GM21786 (cell line): ENCODE data around the gene BOD1L1.
"Not testable (repeated sequence)": the region's sequence is repeated elsewhere in the genome, so short reads cannot be mapped to it uniquely, and the experiment has no call there.

Source experiments
- ATAC-seq: cut with Tn5 transposase; IDR thresholded peaks from one replicate; pipeline ENCODE4 v1.9.1; 2021; ENCODE audit not compliant: unreplicated experiment

BOD1L1 gene

DNA sequence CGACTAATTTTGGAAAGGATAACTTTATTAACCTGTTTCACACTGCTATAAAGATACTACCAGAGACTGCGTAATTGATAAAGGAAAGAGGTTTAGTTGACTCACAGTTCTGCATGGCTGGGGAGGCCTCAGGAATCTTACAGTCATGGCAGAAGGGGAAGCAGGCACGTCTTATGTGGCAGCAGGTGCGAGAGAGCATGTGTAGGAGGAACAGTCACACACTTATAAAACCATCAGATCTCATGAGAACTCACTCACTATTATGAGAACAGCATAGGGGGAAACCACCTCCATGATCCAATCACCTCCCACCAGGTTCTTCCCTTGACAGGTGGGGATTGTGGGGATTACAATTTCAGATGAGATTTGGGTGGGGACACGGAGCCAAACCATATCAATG is 67.4 kb downstream of the BOD1L1 start:
- not testable (repeated sequence) for ATAC-seq

DNA sequence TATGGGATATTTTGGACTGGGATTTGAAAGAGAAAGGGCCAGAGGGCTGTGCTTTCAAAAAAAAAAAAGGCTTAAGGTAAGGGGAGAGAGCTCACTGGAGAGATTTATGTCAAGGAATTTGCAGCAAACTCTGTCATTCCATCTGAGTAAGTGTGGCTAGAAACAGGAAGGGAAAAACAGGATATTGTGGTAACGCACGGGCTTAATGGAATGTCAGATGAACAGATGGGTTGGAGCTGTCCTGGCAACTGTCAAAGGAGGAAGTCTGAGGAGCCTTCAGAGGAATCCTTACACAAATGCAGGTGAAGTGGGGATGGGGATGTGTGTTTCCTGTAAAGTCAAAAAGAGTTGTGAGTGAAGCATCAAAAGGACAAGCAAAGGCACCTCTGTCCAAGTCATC is 68.1 kb downstream of the BOD1L1 start:
- no peak for ATAC-seq

DNA sequence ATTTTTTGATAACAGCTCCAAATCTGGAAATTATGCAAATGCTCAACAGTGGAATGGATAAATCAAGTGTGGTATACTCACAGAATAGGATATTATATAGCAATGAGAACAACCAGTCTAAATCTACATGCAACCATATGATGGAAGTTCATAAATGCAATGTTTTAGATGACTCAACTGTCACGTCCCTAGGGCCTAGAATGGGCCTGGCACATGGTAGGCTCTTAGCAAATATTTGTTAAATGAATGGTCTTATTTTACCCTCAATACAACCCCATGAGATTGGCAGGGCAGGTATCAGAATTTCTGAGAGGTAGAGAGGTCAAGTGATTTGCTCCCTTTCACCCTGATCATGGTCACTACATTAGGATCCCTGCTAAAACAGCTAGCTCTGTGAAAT is 68.6 kb downstream of the BOD1L1 start:
- no peak for ATAC-seq

DNA sequence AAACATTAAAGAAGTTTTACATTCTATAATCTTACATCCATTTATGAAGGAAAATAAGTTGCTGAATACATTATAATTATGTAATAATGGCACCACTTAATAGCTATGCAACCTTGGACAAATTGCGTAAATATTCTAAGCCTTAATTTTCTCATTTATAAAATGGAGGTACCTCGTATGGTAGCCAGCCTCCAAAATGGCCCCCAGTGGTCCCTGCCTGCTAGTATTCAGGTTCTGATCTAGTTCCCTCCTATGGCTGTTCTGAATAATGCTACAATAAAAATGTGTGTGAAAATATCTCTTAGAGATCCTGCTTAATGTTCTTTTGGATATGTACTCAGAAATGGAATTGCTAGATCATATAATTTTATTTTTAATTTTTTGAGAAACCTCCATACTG is 72.2 kb downstream of the BOD1L1 start:
- no peak for ATAC-seq

DNA sequence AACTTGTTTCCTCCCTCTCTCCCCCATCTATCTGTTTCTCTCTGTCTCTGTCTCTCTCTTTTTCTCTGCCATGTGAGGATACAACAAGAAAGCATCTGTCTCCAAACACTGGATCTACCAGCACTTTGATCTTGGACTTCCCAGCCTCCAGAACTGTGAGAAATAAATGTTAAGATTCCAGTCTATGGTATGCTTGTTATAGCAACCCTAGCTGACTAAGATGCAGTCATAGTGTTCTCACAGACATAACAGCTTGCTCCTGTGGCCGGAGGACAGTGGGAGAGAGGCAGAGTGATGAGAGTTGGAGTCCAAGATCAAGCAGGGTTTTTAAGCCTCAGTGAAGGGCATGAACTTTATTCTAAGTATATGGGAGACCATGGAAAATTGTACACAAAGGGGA is 74.4 kb downstream of the BOD1L1 start:
- no peak for ATAC-seq

DNA sequence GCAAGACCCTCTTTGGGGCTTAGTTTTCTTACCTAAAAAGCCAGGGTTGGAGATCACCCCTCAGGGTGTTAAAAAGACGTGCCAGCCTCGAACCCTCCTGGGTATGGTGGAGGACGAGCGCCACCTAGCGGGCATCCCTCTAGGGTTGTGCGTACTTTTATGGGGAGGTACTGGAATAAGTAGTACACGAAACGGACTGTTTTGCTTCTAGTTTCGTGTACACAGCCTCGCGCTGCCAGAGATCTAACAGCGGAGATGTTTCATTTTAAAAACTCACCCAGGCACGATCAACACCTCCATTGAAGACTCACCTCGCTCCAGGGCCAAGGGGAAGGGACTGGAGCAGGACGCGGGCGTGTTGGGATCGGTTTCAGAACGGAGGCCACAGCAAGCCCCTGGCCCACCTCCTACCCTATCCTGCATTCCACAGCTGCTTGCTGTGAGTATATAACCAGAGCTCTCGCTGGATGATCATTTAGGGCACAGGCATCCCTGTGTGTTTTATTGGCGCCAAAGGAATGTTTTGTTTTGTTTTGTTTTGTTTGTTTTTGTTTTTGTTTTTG is 78.5 kb downstream of the BOD1L1 start:
- peak; percentile 81 for ATAC-seq

DNA sequence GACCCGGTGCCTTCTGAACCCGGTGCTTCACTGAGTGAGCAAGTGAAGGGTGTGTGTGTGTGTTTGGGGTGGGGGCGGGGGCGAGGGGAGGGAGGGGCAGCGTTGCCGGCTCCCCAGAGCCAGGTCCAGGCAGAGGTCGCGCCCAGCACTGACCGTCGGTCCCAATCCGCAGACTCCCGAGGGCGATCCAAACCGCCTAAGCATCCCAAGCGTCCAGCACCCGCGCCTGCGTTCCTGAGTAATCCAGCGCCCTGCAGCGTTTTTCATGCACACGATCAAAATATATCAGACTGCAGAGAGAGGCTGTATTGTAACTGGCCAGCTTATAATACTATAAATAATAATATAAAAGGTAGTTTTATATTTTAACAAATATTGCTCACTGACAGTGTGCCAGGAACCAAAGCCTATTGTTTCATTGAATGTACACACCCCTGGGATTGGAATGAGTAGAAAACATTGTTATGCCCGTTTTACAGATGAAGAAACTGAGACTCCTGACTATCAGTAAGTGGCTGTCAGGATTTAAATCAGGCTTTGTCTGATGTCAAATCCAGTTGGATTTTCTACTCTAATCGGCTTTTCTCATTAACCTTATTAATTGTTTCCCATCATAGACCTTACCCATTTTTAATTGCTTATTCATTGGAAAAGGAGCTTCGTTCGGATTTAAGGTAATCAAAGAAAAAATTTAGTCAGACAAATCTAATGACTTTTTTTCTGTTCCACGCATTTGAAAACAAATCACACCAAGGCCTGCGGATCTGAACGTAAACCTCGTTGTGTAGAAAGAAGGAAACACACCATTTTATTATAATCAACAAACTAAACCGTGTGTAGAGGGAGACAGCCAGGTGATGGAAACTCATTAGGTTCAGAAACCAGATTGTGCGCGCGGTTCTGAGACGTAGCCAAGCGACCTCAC is 79.2 kb downstream of the BOD1L1 start:
- ATAC-seq = no peak

DNA sequence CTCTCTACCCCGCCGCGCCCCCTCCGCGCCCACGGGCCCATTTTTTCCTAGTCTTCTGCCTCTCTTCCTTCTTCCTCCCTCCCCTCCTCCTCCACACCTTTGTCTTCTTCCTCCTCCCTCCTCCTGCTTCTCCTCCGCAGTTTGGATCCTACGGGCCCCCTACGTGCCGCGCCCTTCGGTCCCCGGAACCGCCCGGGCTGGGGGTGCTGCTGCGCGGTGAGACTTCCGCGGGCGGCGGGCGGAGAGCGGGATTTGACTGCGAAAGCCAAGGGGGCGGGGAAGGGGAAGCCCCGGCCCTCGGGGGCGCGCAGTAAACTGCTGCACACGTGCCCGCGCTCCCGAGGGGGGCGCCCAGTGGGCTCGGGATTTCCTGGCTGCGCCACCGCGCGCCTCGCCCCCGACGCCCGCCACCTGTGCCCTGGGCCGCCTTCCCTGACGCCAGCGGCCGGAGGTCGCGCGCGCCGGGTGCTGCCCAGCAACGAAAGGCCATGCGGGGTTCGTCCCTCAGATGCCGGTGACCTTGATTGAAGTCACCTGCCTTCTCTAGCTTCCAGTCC is 80.0 kb downstream of the BOD1L1 start:
- no peak for ATAC-seq

DNA sequence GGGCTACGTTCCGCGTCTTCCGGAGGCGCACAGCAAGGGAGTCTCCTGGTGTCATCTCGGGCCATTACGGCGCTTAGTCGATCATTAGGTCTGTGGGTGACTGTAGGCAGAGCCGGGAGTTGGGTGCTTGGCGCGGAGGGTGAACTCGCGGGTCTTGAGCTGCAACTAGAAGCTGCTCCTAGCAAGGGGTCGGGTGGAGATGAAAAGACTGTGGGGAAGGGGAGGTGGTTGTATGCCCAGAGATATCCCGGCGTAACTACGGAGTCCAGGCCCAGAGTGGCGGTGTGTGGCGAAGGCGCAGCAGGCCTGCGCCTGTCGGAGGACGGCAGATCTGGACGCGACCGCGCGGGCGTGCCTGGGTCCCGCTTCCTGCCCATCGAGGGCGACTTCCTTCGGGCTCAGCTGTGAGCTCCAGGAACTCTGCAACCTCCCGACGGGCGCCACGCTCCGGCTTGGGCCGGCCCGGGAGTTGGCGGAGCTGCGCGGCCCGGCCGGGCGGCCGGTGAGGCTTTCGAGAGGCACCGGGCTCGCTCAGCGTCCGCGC is 80.5 kb downstream of the BOD1L1 start:
- ATAC-seq = no peak

DNA sequence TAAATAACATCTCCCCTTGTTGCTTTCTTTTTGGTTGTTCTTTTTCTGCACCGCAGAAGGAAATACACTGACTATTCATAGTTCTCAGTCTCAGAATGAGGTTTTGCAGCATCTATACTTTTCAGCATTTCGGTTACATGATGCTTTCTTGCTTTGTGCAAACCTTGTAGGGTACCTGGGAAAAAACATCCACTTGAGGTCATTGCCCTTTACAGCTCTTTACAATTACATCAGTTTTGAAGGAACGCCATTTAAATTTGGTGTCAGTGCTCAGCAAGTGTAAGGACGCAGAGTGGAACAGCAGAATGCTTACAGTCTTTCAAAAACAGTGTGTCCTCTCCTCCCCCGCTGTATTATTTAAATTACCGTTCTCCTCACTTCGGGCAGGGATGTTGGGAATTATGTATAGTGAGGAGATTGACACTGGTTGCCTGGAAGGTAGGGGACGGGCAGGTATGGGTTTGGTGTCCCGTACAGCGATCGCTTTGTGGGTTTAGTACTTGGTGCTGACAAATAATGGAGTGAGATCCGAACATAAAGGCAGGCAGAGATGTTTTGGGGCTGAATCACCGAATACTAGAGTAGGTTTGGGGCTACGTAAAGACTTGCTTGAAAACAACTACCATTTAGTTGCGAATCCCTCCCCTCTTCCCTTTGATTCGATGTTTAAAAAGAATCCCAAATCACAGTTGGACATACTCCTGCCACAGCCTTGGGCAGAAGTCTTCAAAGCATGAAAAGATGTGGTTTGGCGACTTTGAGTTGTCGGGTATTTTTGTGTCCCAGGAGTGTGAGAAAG is 81.2 kb downstream of the BOD1L1 start:
- ATAC-seq = no peak

DNA sequence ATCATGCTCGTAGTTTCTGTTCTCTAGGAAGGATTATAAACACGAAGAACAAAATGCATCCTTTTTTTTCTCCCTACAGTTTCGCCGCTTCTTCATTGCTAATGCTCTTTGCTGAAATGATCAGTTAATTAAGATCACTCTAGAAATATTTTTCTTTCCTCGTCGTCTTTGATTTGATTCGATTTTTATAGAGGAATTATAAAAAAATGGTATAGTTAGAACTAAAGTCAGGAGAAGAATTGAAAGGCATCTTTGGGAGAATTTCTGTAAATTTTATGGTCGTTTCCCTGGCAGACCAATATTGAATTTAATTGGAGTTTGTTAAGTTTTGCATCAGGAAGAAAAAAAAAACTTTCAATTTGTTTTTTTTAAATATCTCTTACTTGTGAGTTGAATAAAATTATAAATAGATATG is 82.1 kb downstream of the BOD1L1 start:
- ATAC-seq = no peak

DNA sequence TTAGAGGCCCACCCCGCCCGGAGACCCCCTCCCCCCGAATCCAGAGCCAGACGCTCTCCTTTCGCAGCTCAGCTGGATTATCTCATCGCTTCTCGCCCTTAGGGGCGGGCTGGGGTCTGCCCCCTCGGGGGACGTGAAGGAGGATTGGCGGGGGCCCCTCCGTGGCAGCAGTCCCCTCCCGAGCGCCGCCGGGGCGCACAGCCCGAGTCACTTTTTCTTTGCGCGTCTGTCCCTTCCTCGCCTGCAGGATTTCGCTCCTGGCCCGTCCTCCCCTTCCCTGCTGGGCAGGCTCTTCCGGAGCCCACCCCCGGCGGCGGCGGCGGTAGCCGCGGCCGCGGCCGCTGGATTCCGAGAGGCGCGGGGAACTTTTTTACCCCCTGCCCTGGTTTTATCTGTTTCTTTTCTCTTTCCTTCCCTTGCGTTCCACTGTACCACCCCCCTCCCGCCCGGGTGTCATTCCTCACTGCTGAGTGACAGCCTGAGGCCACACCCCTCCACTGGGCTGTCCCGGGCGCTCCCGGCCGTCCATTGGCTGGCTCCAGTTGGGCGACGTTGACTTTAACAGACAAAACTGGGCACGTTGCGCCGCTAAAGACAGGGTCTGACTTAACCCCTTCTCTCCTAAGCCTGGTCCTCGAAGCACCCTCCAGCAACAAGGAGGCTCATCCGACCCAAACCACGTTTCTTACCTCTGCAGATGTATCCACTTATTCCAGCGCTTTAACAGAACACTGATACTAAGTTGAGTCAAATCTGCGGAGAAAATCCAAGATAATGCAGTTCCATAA is 82.7 kb downstream of the BOD1L1 start:
- ATAC-seq = peak; percentile 41

DNA sequence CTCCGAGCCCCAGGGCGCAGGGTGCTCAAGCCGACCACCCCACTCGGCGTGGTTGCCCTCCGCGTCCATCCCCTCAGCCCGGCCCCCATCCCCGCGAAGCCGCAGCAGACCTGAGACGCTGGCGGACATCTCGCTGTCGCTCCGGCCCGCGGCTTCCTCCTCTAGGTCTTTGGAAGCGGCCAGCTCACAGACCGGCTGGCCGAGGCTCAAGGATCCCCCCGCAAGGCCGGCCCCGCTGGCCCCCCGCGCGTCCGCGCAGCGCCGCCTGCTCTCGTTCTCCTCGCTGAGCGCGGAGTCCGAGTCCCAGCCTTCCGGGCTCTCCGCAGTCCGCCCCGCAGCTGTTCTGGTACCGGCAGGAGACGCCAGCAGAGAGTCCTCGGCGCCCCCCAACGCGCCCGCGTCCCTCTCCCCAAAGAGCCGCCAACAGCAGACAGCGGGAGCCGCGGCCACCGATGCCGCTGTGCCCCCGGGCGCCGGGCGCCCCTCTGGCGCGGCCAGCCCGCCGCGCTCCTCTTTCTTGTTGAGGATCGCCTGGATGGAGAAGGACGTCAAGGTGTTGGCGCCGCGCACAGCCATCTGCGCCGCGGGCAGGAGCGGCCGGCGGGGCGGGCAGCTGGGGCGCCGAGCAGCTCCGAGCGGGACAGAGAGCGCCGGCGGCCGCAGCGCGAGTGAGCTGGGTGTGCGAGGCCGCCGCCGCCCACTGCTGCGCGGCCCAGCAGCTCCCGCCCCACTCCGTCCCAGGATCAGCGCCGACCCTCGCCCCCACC is 83.5 kb downstream of the BOD1L1 start, which contains the start of gene NKX3-2:
Gene NKX3-2, minus strand, starts transcription at position 670 of the 767 bp plus-strand sequence. Its CDS starts 94 bp downstream, at position 576.
- ATAC-seq = no peak

DNA sequence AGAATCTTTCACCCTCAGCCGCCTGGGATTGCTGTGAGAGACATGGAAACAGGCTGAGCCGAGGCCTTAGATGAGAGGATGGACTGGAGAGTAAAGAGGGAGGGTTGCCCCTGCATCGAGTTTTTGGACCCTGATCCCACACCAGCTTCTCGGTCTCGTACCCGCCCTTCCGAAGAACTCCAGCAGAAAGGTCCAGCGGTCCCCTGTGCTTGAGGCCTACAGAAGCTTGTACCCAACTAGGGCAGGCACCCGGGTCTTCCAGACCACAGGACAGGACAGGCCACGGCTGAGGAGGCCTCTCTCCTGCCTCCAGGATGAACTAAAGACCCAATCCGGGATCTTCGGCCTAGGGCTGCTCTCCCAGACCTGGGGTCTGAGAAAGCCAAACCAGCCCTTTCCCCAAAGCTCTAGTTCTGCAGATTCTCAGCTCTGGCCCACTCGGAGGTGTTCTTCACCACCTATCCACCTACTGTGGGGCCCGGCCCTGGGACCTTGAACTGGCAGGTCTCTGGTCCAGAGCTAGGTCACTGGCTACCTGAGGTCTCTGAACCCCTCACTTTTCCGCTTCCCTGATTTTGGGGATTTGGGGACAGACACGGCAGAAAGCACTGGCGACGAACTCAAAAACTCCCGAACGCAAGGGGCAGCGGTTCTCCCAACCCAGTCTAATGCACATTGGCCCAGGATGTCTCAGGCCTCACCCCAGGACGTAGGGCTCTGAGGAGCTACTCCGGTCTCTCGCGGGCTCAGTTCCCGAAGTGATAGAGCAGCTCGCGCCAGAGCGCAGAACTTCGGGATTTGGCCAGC is 84.3 kb downstream of the BOD1L1 start:
- no peak for ATAC-seq

DNA sequence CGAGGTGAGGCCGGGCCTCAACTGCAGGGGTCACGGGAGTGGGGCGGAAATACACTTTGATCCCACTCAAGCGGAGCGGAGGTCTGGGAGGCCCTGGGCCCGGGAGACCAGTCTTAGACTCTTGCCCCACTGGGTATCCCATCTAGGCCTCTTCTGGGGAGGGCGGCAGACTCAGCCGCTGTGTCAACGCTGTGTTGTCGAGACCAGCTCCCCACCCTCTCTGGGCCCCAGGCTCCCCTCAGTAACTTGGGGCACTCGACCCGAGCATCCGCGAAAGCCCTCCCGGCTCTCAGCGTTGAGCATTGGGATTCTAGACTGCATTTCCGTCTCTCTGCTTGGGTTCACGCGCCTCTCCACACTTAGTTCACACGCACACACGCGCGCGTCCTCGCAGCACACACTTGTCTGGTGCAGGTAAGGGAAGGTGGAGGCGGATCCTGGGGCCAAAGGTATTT is 84.9 kb downstream of the BOD1L1 start:
- no peak for ATAC-seq

DNA sequence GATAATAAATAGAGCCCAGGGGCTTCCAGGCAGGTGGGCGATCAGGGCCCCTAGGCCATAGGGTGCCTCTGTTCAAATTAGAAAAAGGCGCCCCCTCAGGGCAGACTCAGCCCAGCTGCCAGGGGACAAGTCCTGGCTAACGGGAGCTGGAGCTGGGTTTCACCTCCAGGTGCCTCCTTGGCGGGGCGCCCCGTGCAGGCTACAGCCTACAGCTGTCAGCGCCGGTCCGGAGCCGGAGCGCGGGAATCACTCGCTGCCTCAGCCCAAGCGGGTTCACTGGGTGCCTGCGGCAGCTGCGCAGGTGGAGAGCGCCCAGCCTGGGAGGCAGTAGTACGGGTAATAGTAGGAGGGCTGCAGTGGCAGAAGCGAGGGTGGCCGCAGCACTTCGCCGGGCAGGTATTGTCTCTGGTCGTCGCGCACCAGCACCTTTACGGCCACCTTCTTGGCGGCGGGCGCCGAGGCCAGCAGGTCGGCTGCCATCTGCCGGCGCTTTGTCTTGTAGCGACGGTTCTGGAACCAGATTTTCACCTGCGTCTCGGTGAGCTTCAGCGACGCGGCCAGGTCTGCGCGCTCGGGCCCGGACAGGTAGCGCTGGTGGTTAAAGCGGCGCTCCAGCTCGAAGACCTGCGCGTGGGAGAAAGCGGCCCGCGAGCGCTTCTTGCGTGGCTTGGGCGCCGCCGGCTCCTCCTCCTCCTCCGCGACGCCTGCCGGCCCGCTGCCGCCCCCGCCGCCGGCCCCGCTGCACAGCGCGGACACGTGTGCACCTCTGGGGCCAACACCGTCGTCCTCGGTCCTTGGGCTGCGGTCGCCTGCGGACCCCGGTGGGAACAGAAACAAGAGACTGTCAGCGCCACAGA is 85.6 kb downstream of the BOD1L1 start:
- ATAC-seq = peak; percentile 34

DNA sequence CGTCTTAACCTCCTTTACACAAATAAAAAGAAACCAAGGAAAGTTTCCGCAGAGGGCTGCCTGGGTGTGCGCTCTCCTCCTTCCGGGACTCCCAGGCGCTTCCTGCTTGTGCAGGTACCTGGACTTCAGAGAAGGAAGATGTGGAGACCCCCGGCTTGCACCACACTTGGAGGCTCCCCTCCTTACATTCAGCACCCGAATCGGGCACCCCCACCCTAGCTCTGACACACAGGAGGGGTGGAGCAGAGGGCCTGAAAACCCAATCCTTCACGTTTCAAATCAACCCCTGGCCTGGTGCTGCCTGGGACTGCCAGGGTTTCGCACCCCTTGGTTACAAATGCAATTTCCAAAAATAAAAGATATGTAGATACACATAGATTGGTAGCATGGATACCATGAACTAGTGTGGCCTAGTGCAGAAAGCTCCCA is 86.3 kb downstream of the BOD1L1 start:
- no peak for ATAC-seq
